RWPE2 (cell line): ENCODE data around the gene MAP3K8.
A peak's percentile ranks its signal among the peaks of the same experiment; 100 is the strongest.

Experiments
- ATAC-seq: fragments of 200-7000 bp; cut with Tn5 transposase; 3 replicates; pipeline ENCODE4 v1.9.1; 2021; ENCODE audit warnings: low read depth
- DNase-seq: peaks from one replicate; pipeline ENCODE4 v3.0.0-alpha.2; 2020; ENCODE audit warnings: low spot score
- H3K27ac ChIP-seq: fragments of 450-650 bp; 2 replicates; pipeline ENCODE4 v1.5.1; 2017; ENCODE audit warnings: mild to moderate bottlenecking; ENCODE audit not compliant: poor library complexity, severe bottlenecking
- H3K27me3 ChIP-seq: fragments of 250-450 bp; sonication (Bioruptor Pico); 2 replicates; pipeline ENCODE4 v1.5.1; 2021; ENCODE audit warnings: mild to moderate bottlenecking, moderate library complexity; ENCODE audit not compliant: insufficient read depth, poor library complexity, severe bottlenecking
- H3K36me3 ChIP-seq: fragments of 250-450 bp; sonication (Bioruptor Pico); 2 replicates; pipeline ENCODE4 v1.5.1; 2020; ENCODE audit warnings: low read depth, mild to moderate bottlenecking, moderate library complexity
- H3K4me1 ChIP-seq: fragments of 250-450 bp; sonication (Bioruptor Pico); 2 replicates; pipeline ENCODE4 v1.5.1; 2021; ENCODE audit warnings: mild to moderate bottlenecking, moderate library complexity; ENCODE audit not compliant: insufficient read depth, poor library complexity, severe bottlenecking
- H3K4me3 ChIP-seq: fragments of 250-450 bp; sonication (Bioruptor Pico); 2 replicates; pipeline ENCODE4 v1.5.1; 2021; ENCODE audit warnings: mild to moderate bottlenecking, moderate library complexity; ENCODE audit not compliant: severe bottlenecking
- H3K9me3 ChIP-seq: fragments of 250-450 bp; sonication (Bioruptor Pico); 2 replicates; pipeline ENCODE4 v1.5.1; 2021; ENCODE audit warnings: mild to moderate bottlenecking, moderate library complexity; ENCODE audit not compliant: severe bottlenecking
- CTCF ChIP-seq: fragments of 450-650 bp; IDR thresholded peaks from one replicate; pipeline ENCODE4 v1.5.1; 2017; ENCODE audit warnings: mild to moderate bottlenecking, moderate library complexity; ENCODE audit not compliant: poor library complexity, severe bottlenecking

The MAP3K8 gene

GRCh38 chr10:30459283-30459682, 25.3 kb downstream of the MAP3K8 start:
- Histone ChIP-seq H3K27me3 (no peaks in the 10 kb centered on the region), H3K4me3 (no peak overlapping the region), H3K4me1 (peaks cover 4% of the 10 kb centered on the region), H3K27ac (no peak overlapping the region), H3K9me3 (no peaks in the 10 kb centered on the region), H3K36me3 (peaks cover 15% of the 10 kb centered on the region)
- no peak for ATAC-seq
- no peak for DNase-seq
- no peak for TF ChIP-seq CTCF

- H3K27ac ChIP-seq: no peak overlapping the region
- H3K36me3 ChIP-seq: peaks cover 15% of the 10 kb centered on the region
- peaks cover 3% of the 10 kb centered on the region for H3K4me1 ChIP-seq
- no peaks in the 10 kb centered on the region for H3K9me3 ChIP-seq
- ATAC-seq (no peak), DNase-seq (no peak)
- no peak overlapping the region for H3K4me3 ChIP-seq
- H3K27me3 ChIP-seq: no peaks in the 10 kb centered on the region
- TF ChIP-seq CTCF: no peak
Measured at GRCh38 chr10:30460121-30460520, 26.1 kb downstream of the MAP3K8 start.

GRCh38 chr10:30462513-30462912, 28.5 kb downstream of the MAP3K8 start:
- H3K27me3 ChIP-seq: no peaks in the 10 kb centered on the region
- DNase-seq: no peak
- H3K9me3 ChIP-seq: no peaks in the 10 kb centered on the region
- H3K4me3 ChIP-seq: no peak overlapping the region
- no peak for ATAC-seq
- peaks cover 15% of the 10 kb centered on the region for H3K36me3 ChIP-seq
- no peak for TF ChIP-seq CTCF
- no peak overlapping the region for H3K27ac ChIP-seq
- H3K4me1 ChIP-seq: no peaks in the 10 kb centered on the region

GRCh38 chr10:30463944-30464451, 30.0 kb downstream of the MAP3K8 start:
- no peak overlapping the region for H3K4me3 ChIP-seq
- H3K27me3 ChIP-seq: no peaks in the 10 kb centered on the region
- H3K9me3 ChIP-seq: no peaks in the 10 kb centered on the region
- peak; percentile 55 for ATAC-seq
- no peak for TF ChIP-seq CTCF
- no peaks in the 10 kb centered on the region for H3K4me1 ChIP-seq
- no peak overlapping the region for H3K27ac ChIP-seq
- peaks cover 10% of the 10 kb centered on the region for H3K36me3 ChIP-seq
- DNase-seq: no peak

- no peak for ATAC-seq
- TF ChIP-seq CTCF: no peak
- DNase-seq: no peak
Measured at GRCh38 chr10:30464675-30465074, 30.7 kb downstream of the MAP3K8 start.

More at GRCh38 chr10:30464675-30465074, 30.7 kb downstream of the MAP3K8 start:
- H3K27me3 ChIP-seq: no peaks in the 10 kb centered on the region
- no peak overlapping the region for H3K4me3 ChIP-seq
- H3K36me3 ChIP-seq: peaks cover 10% of the 10 kb centered on the region
- H3K27ac ChIP-seq: no peak overlapping the region
- H3K9me3 ChIP-seq: no peaks in the 10 kb centered on the region
- H3K4me1 ChIP-seq: no peaks in the 10 kb centered on the region
